Measurements from ENCODE around the gene RNPEPL1. TPM values are rescaled to one million over a fixed set of nuclear protein-coding genes. Genes with fewer than 3 reads are reported as not detected.

The RNPEPL1 gene
- polyA plus RNA-seq, 2 of the 4 experiments (the other 2 are of a cell fraction), result 9.2 to 26.3 TPM

DNA sequence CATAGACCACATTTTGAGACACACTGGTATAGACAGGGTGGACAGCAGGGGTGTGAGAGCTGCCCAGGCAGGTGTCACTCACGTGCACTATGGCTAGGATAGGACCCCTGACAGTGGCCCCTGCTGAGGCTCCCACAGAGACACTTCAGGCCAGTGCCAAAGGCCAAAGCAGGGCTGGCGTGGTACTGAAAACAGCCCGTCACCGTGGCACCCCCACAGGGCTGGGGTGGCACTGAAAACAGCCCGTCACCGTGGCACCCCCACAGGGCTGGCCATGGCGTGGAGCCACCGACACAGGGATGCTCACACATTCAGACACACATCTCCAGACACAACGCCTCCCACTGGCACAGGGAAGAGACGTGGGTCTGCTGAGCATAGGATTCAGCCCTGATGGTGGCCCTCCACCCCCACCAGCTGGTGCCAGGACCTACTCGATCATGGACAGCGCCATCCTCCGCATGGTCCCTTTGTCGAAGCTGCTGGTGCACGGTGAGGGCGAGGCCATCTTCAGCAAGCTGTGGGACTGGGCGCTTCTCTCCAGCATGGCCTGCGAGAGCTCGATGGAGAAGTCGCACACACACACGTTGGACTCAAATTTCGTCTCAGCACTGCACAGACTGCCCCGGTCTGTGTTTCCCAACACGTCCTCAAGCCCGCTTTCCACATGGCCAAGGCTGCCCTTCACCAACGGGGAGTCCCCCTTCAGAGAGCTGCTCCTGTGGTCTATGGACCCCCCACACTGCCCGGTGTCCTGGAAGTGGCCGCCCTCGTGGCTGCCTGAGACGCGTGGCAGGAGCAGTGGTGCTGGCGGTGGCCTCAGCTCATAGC, 44.6 kb upstream of the RNPEPL1 start (continued):
- TF ChIP-seq CBX2 (IDR thresholded peaks at IDR 0.05; ENCODE audit: borderline replicate concordance, low read depth), result no peak
- no peak for TF ChIP-seq HDAC2 (IDR thresholded peaks at IDR 0.05)
- TF ChIP-seq SREBF2 (IDR thresholded peaks at IDR 0.05), result no peak
- no peak for TF ChIP-seq SMC3 (IDR thresholded peaks at IDR 0.05)

- no peak for DNase-seq (ENCODE audit: low read depth in 1 of 2, low spot score in 1 of 2)
- no peak overlapping the region for H3K4me2 ChIP-seq
- no peak overlapping the region for H3K27ac ChIP-seq
- POLR2A ChIA-PET, result no interaction called here
- H3K4me1 ChIP-seq, result no peaks in the 10 kb centered on the region
- CTCF ChIA-PET, result no interaction called here
- FAIRE-seq, result no peak
- ATAC-seq, result no peak
- TF ChIP-seq, protein P1, sequence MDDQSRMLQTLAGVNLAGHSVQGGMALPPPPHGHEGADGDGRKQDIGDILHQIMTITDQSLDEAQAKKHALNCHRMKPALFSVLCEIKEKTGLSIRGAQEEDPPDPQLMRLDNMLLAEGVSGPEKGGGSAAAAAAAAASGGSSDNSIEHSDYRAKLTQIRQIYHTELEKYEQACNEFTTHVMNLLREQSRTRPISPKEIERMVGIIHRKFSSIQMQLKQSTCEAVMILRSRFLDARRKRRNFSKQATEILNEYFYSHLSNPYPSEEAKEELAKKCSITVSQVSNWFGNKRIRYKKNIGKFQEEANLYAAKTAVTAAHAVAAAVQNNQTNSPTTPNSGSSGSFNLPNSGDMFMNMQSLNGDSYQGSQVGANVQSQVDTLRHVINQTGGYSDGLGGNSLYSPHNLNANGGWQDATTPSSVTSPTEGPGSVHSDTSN (IDR thresholded peaks at IDR 0.05), result no peak
- no peak for TF ChIP-seq NR3C1 (IDR thresholded peaks at IDR 0.05)
- 95% methylated on average over 6 of the region's 8 CpGs for WGBS (ENCODE audit: missing lambda C conversion rate)
- peaks cover 41% of the 10 kb centered on the region for H3K9me3 ChIP-seq
- no peak overlapping the region for H3K4me3 ChIP-seq
Measured at GRCh38 chr2:240524963-240525718, 43.1 kb upstream of the RNPEPL1 start.

GRCh38 chr2:240525802-240526201, 42.5 kb upstream of the RNPEPL1 start:
- CTCF ChIA-PET, result interaction anchor here (0.8 kb wide), 1 partner anchor 10 kb away, joined by 3 read pairs; no protein-coding TSS in a partner anchor
- Histone ChIP-seq H3K4me1 (no peaks in the 10 kb centered on the region), H3K27ac (no peak overlapping the region), H3K4me3 (no peak overlapping the region), H3K9me3 (peaks cover 47% of the 10 kb centered on the region), H3K4me2 (no peak overlapping the region)
- TF ChIP-seq HOXA7 (CRISPR knock-in tag; IDR thresholded peaks at IDR 0.05), result no peak
- TF ChIP-seq HOXB13 (CRISPR knock-in tag; IDR thresholded peaks at IDR 0.05; ENCODE audit: low read depth), result no peak
- TF ChIP-seq FOSL2 (IDR thresholded peaks at IDR 0.05), result no peak
- no peak for TF ChIP-seq FOSL2 (CRISPR knock-in tag; IDR thresholded peaks at IDR 0.05)
- TF ChIP-seq NPAS2 (CRISPR knock-in tag; IDR thresholded peaks at IDR 0.05; ENCODE audit: borderline replicate concordance), result no peak
- TF ChIP-seq GATA3 (IDR thresholded peaks at IDR 0.05; ENCODE audit: borderline replicate concordance), result no peak
- TF ChIP-seq E2F6 (IDR thresholded peaks at IDR 0.05; ENCODE audit: borderline replicate concordance, low read depth), result no peak
- TF ChIP-seq ZSCAN20 (CRISPR knock-in tag; IDR thresholded peaks at IDR 0.05), result no peak
- no peak for TF ChIP-seq SREBF2 (IDR thresholded peaks at IDR 0.05)
- TF ChIP-seq BHLHE40 (IDR thresholded peaks at IDR 0.05; ENCODE audit: low read depth, low read length), result no peak
- POLR2A ChIA-PET, result no interaction called here
- 95% methylated on average over 6 of the region's 6 CpGs for WGBS (ENCODE audit: missing lambda C conversion rate)
- DNase-seq (ENCODE audit: low read depth in 1 of 2, low spot score in 1 of 2) (no peak), ATAC-seq (no peak), FAIRE-seq (no peak)

- ATAC-seq (no peak), DNase-seq (ENCODE audit: low read depth in 1 of 2, low spot score in 1 of 2) (no peak), FAIRE-seq (no peak)
- WGBS (ENCODE audit: missing lambda C conversion rate), result 100% methylated on average over 3 of the region's 4 CpGs
- H3K9me3 ChIP-seq, result peaks cover 54% of the 10 kb centered on the region
- H3K4me3 ChIP-seq, result no peak overlapping the region
- no peak overlapping the region for H3K4me2 ChIP-seq
- POLR2A ChIA-PET, result no interaction called here
- CTCF ChIA-PET, result interaction anchor here (0.8 kb wide), 1 partner anchor 11 kb away, joined by 3 read pairs; no protein-coding TSS in a partner anchor
- H3K4me1 ChIP-seq, result no peaks in the 10 kb centered on the region
- no peak overlapping the region for H3K27ac ChIP-seq
- no peak for TF ChIP-seq CBX2 (IDR thresholded peaks at IDR 0.05; ENCODE audit: borderline replicate concordance, low read depth)
- no peak for TF ChIP-seq RCOR1 (IDR thresholded peaks at IDR 0.05; ENCODE audit: low read depth, low read length)
- TF ChIP-seq, protein P2, sequence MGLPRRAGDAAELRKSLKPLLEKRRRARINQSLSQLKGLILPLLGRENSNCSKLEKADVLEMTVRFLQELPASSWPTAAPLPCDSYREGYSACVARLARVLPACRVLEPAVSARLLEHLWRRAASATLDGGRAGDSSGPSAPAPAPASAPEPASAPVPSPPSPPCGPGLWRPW (IDR thresholded peaks at IDR 0.05), result no peak
- TF ChIP-seq ZC3H11A (IDR thresholded peaks at IDR 0.05), result no peak
- no peak for TF ChIP-seq USF2 (IDR thresholded peaks at IDR 0.05)
- TF ChIP-seq, protein P3, sequence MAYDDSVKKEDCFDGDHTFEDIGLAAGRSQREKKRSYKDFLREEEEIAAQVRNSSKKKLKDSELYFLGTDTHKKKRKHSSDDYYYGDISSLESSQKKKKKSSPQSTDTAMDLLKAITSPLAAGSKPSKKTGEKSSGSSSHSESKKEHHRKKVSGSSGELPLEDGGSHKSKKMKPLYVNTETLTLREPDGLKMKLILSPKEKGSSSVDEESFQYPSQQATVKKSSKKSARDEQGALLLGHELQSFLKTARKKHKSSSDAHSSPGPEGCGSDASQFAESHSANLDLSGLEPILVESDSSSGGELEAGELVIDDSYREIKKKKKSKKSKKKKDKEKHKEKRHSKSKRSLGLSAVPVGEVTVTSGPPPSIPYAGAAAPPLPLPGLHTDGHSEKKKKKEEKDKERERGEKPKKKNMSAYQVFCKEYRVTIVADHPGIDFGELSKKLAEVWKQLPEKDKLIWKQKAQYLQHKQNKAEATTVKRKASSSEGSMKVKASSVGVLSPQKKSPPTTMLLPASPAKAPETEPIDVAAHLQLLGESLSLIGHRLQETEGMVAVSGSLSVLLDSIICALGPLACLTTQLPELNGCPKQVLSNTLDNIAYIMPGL (CRISPR knock-in tag; IDR thresholded peaks at IDR 0.05; ENCODE audit: borderline replicate concordance), result no peak
- no peak for TF ChIP-seq HOXB13 (CRISPR knock-in tag; IDR thresholded peaks at IDR 0.05; ENCODE audit: low read depth)
- no peak for TF ChIP-seq EP300 (IDR thresholded peaks at IDR 0.05)
- TF ChIP-seq ZFP36 (IDR thresholded peaks at IDR 0.05; ENCODE audit: borderline replicate concordance, partially characterized antibody), result no peak
- no peak for TF ChIP-seq RARB (CRISPR knock-in tag; IDR thresholded peaks at IDR 0.05)
Measured at GRCh38 chr2:240526521-240526920, 41.8 kb upstream of the RNPEPL1 start.

Measured in A549 (cell line).